HG02973 (cell line): ENCODE data around the gene GRK1.
"Not testable (repeated sequence)": the region's sequence is repeated elsewhere in the genome, so short reads cannot be mapped to it uniquely, and the experiment has no call there.

Source experiments
- ATAC-seq: cut with Tn5 transposase; IDR thresholded peaks from one replicate; pipeline ENCODE4 v1.9.1; 2021; ENCODE audit warnings: moderate library complexity; ENCODE audit not compliant: unreplicated experiment

The GRK1 gene

GRCh38 chr13:113666951-113667701 lies at the start of gene GRK1:
Gene GRK1, plus strand, starts transcription at chr13:113667219. Its CDS starts 168 bp downstream, at chr13:113667387.
- ATAC-seq = no peak

- ATAC-seq = no peak
Measured at GRCh38 chr13:113617961-113618360, 49.1 kb upstream of the GRK1 start.

GRCh38 chr13:113618455-113618854 lies 48.6 kb upstream of the GRK1 start:
- no peak for ATAC-seq

GRCh38 chr13:113620036-113620796 lies 46.8 kb upstream of the GRK1 start:
- ATAC-seq = no peak

- no peak for ATAC-seq
Measured at GRCh38 chr13:113621046-113621445, 46.0 kb upstream of the GRK1 start.

GRCh38 chr13:113621498-113621897 lies 45.5 kb upstream of the GRK1 start:
- ATAC-seq = not testable (repeated sequence)

GRCh38 chr13:113621986-113622550 lies 45.0 kb upstream of the GRK1 start:
- not testable (repeated sequence) for ATAC-seq

- no peak for ATAC-seq
Measured at GRCh38 chr13:113622791-113623490, 44.1 kb upstream of the GRK1 start.

GRCh38 chr13:113623491-113624234 lies 43.4 kb upstream of the GRK1 start:
- ATAC-seq = no peak

GRCh38 chr13:113624235-113624587 lies 42.8 kb upstream of the GRK1 start:
- ATAC-seq = no peak

GRCh38 chr13:113624640-113625304 lies 42.2 kb upstream of the GRK1 start:
- not testable (repeated sequence) for ATAC-seq

- ATAC-seq = no peak
Measured at GRCh38 chr13:113625965-113626721, 40.9 kb upstream of the GRK1 start.

GRCh38 chr13:113627136-113627535 lies 39.9 kb upstream of the GRK1 start:
- no peak for ATAC-seq

GRCh38 chr13:113628291-113629270 lies 38.4 kb upstream of the GRK1 start:
- ATAC-seq = no peak

GRCh38 chr13:113629866-113630265 lies 37.2 kb upstream of the GRK1 start:
- ATAC-seq = no peak

GRCh38 chr13:113630296-113630695 lies 36.7 kb upstream of the GRK1 start:
- ATAC-seq = no peak

- ATAC-seq = no peak
Measured at GRCh38 chr13:113630804-113631203, 36.2 kb upstream of the GRK1 start.
